Nephron (organoid): ENCODE data around the gene LDB3.

Experiments
- H3K27ac Mint-ChIP-seq, 3 experiments: 2 replicates each; pipeline ENCODE4 v1.8.0; 2020; ENCODE audit warnings: mixed read lengths in 3 of 3, mild to moderate bottlenecking in 2 of 3, moderate library complexity in 1 of 3
- H3K27me3 Mint-ChIP-seq: 2 replicates; pipeline ENCODE4 v1.8.0; 2021; ENCODE audit warnings: low read depth, mild to moderate bottlenecking, moderate library complexity, mixed read lengths
- H3K36me3 Mint-ChIP-seq: 2 replicates; pipeline ENCODE4 v1.8.0; 2020; ENCODE audit warnings: low read depth, mixed read lengths
- H3K4me1 Mint-ChIP-seq: 2 replicates; pipeline ENCODE4 v1.8.0; 2020; ENCODE audit warnings: mixed read lengths
- H3K4me3 Mint-ChIP-seq, 3 experiments: 2 replicates each; pipeline ENCODE4 v1.8.0; 2020; ENCODE audit warnings: mild to moderate bottlenecking in 3 of 3, mixed read lengths in 3 of 3, moderate library complexity in 2 of 3
- H3K9me3 Mint-ChIP-seq: 2 replicates; pipeline ENCODE4 v1.8.0; 2020; ENCODE audit warnings: mixed read lengths
- TF ChIP-seq, protein P1 (sequence below), 3 experiments: fragments of 200-600 bp; sonication (generic); IDR thresholded peaks; one replicate each; pipeline ENCODE4 v1.5.0; 2021; ENCODE audit warnings: antibody characterized with exemption in 3 of 3; ENCODE audit not compliant: unreplicated experiment in 3 of 3

The LDB3 gene

DNA sequence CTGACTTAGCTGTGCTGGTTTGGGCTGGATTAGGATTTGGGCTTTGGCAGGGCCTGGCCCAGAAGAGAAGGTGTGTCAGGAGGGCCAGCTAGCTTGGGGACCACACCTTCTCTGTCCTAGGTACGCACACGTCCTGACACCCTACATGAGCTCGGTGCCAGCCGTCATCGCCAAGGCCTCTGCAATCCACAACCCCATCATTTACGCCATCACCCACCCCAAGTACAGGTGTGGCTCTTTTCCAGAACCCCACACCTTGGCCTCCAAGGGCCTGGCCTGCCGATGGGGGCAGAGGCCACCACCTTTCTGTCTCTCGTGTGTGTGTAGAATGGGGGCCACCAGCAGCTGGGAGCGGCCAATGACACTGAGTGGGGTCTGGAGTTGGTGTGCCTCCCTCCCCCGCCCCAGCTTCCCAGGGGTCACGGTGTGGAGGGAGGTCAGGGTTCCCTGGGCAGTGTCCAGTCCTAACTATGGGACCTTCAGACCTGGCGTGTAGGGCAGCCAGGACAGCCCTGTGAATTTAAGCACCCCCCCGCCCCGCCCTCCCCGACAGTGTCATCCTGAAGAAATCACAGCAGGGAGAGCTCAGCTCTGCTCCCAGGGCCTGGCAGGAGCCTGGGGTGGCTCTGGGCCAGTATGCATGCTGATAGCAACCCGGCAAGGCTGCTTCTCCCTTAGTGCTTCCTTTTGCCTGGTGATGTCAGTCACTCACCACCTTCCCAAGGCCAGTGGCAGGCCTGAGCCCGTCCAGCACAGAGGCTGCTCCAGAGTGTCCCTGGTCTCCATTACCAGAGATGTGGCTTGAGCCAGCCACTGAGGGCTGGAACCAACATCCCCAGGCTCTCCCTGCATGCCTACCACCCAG is 6.9 kb upstream of the LDB3 start:
- Mint-ChIP-seq H3K4me3 (no peak overlapping the region), H3K27ac (no peak overlapping the region), H3K27me3 (peaks cover 40% of the 10 kb centered on the region), H3K36me3 (no peaks in the 10 kb centered on the region), H3K9me3 (no peaks in the 10 kb centered on the region), H3K4me1 (peaks cover 40% of the 10 kb centered on the region)
- TF ChIP-seq, protein P1, sequence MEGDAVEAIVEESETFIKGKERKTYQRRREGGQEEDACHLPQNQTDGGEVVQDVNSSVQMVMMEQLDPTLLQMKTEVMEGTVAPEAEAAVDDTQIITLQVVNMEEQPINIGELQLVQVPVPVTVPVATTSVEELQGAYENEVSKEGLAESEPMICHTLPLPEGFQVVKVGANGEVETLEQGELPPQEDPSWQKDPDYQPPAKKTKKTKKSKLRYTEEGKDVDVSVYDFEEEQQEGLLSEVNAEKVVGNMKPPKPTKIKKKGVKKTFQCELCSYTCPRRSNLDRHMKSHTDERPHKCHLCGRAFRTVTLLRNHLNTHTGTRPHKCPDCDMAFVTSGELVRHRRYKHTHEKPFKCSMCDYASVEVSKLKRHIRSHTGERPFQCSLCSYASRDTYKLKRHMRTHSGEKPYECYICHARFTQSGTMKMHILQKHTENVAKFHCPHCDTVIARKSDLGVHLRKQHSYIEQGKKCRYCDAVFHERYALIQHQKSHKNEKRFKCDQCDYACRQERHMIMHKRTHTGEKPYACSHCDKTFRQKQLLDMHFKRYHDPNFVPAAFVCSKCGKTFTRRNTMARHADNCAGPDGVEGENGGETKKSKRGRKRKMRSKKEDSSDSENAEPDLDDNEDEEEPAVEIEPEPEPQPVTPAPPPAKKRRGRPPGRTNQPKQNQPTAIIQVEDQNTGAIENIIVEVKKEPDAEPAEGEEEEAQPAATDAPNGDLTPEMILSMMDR (IDR thresholded peaks at IDR 0.05; ENCODE audit: unreplicated experiment in 3 of 3): no peak

GRCh38 chr10:86662186-86663045 is 5.9 kb upstream of the LDB3 start:
- H3K4me1 Mint-ChIP-seq: peaks cover 48% of the 10 kb centered on the region
- no peaks in the 10 kb centered on the region for H3K9me3 Mint-ChIP-seq
- no peak overlapping the region for H3K4me3 Mint-ChIP-seq
- peaks cover 35% of the 10 kb centered on the region for H3K27me3 Mint-ChIP-seq
- H3K36me3 Mint-ChIP-seq: no peaks in the 10 kb centered on the region
- H3K27ac Mint-ChIP-seq: no peak overlapping the region
- TF ChIP-seq, protein P1 (IDR thresholded peaks at IDR 0.05; ENCODE audit: unreplicated experiment in 3 of 3): no peak

- H3K27me3 Mint-ChIP-seq: peaks cover 31% of the 10 kb centered on the region
- TF ChIP-seq, protein P1 (IDR thresholded peaks at IDR 0.05; ENCODE audit: unreplicated experiment in 3 of 3): no peak
- no peaks in the 10 kb centered on the region for H3K9me3 Mint-ChIP-seq
- no peak overlapping the region for H3K4me3 Mint-ChIP-seq
- no peak overlapping the region for H3K27ac Mint-ChIP-seq
- H3K4me1 Mint-ChIP-seq: peaks cover 51% of the 10 kb centered on the region
- H3K36me3 Mint-ChIP-seq: no peaks in the 10 kb centered on the region
Observed at GRCh38 chr10:86663046-86663345, 5.3 kb upstream of the LDB3 start.

- H3K4me1 Mint-ChIP-seq: peaks cover 58% of the 10 kb centered on the region
- peak overlapping the region in 1 of 3 experiments; percentile 3 for H3K4me3 Mint-ChIP-seq
- TF ChIP-seq, protein P1 (IDR thresholded peaks at IDR 0.05; ENCODE audit: unreplicated experiment in 3 of 3): no peak
- no peaks in the 10 kb centered on the region for H3K36me3 Mint-ChIP-seq
- peaks cover 30% of the 10 kb centered on the region for H3K27me3 Mint-ChIP-seq
- peak overlapping the region; percentile 8 to 77 (median 32) for H3K27ac Mint-ChIP-seq
- H3K9me3 Mint-ChIP-seq: no peaks in the 10 kb centered on the region
Observed at GRCh38 chr10:86663576-86664339, 4.6 kb upstream of the LDB3 start.

DNA sequence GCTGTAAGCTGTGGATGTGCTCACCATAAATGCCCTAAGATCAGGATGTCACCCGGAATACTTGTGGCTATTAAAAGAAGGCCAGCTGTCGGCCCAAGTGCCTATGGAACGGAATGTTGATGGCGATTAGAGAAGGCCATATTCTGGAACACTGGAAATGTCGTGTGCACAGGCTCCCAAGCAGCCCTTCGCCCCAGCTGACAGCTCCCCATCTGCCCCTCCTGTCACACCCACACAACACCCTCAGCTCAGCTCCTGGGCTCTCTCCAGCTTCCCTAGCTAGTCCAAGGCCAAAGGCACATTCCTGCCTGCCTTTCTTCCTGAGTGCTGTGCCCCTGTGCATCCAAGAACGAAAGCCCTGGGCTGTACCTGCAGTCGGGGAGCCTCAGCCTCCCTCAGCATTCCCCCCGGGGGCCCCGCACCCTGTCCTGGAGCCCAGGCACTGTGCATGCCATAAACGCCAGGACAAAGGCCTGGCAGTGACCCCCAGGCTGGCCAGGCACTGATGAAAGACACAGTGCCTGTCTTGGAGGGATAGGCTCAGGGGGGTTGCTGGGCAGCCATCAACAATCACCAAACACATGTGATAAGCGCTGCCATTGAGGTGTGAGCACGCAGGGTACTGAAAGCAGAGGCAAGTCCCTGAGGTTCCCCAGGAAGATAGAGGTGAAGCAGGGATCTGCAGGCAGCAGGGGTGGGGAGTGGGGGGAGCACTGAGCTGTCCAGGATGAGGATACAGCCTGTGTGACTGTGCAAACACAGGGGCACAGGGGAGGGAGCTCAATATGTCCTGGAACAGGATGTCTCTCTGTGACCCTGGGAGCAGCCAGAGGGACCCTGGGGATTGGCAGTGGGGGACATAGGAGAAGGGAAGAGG is 3.7 kb upstream of the LDB3 start:
- Mint-ChIP-seq H3K4me3 (peak overlapping the region in 1 of 3 experiments; percentile 3), H3K9me3 (no peaks in the 10 kb centered on the region), H3K4me1 (peaks cover 63% of the 10 kb centered on the region), H3K36me3 (no peaks in the 10 kb centered on the region), H3K27me3 (peaks cover 29% of the 10 kb centered on the region), H3K27ac (peak overlapping the region; percentile 8 to 77 (median 32))
- TF ChIP-seq, protein P1 (IDR thresholded peaks at IDR 0.05; ENCODE audit: unreplicated experiment in 3 of 3): no peak
